Right lobe of liver (tissue), 4 donors: Measurements from ENCODE around the gene SOWAHA.

Experiments
- CTCF ChIP-seq, 4 donors: fragments of 200-600 bp in 3 of 4; fragments of 450-650 bp in 1 of 4; IDR thresholded peaks; one replicate each; pipeline versions ENCODE4 v1.5.1 to v1.8.0; 2016 to 2022; ENCODE audit warnings: antibody characterized with exemption in 4 of 4, mild to moderate bottlenecking in 2 of 4
- POLR2A ChIP-seq: fragments of 450-650 bp; IDR thresholded peaks from one replicate; pipeline ENCODE4 v1.6.1; 2017; ENCODE audit warnings: antibody characterized with exemption, mild to moderate bottlenecking
- donor health status: DM: no; HTN: no; CAD: no.
- donor health status: DM: no; HTN: no; CAD: no.
- donor health status: DM: no; HTN: yes; CAD: no.

- TF ChIP-seq CTCF (IDR thresholded peaks at IDR 0.05): no peak
- no peak for TF ChIP-seq POLR2A
These were observed 8.2 kb downstream of the SOWAHA start for GRCh38 chr5:132821350-132821749.
